ENCODE data around the gene ANO1.

DNA sequence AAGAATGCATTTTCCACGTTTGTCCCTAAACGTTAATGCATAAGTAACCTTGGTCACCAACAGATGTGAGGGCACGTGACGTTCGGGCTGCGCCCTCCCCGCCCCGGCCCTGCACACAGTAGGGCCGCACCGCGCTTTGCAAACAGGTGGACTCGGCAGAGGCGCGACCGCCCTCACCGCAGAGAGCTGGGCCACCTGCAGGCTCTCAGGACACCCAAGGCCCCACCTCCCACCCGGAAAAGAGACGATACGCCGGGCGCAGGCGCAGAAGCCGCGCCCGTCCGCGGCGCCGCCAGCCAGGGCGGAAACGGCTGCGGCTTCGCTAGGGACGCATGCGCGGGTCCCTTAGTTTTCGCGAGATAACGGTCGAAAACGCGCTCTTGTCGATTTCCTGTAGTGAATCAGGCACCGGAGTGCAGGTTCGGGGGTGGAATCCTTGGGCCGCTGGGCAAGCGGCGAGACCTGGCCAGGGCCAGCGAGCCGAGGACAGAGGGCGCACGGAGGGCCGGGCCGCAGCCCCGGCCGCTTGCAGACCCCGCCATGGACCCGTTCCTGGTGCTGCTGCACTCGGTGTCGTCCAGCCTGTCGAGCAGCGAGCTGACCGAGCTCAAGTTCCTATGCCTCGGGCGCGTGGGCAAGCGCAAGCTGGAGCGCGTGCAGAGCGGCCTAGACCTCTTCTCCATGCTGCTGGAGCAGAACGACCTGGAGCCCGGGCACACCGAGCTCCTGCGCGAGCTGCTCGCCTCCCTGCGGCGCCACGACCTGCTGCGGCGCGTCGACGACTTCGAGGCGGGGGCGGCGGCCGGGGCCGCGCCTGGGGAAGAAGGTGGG is 125.0 kb downstream of the ANO1 start, which contains the start of gene FADD:
- TF ChIP-seq, protein P1, sequence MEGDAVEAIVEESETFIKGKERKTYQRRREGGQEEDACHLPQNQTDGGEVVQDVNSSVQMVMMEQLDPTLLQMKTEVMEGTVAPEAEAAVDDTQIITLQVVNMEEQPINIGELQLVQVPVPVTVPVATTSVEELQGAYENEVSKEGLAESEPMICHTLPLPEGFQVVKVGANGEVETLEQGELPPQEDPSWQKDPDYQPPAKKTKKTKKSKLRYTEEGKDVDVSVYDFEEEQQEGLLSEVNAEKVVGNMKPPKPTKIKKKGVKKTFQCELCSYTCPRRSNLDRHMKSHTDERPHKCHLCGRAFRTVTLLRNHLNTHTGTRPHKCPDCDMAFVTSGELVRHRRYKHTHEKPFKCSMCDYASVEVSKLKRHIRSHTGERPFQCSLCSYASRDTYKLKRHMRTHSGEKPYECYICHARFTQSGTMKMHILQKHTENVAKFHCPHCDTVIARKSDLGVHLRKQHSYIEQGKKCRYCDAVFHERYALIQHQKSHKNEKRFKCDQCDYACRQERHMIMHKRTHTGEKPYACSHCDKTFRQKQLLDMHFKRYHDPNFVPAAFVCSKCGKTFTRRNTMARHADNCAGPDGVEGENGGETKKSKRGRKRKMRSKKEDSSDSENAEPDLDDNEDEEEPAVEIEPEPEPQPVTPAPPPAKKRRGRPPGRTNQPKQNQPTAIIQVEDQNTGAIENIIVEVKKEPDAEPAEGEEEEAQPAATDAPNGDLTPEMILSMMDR (conservative IDR thresholded peaks at IDR 0.05; ENCODE audit: low read depth, low read length): no peak
- TF ChIP-seq EZH2 (IDR thresholded peaks at IDR 0.05; ENCODE audit: low read length, unreplicated experiment): no peak
- no peak for TF ChIP-seq EZH2phosphoT487 (IDR thresholded peaks at IDR 0.05; ENCODE audit: borderline replicate concordance, low read length)

Measured in PC-3 (cell line).